SU-DHL-6 (cell line): ENCODE measurements around the gene NTMT1.

ENCODE experiments used
- H2AFZ ChIP-seq: fragments of 200-600 bp; sonication (generic); 2 replicates; pipeline ENCODE4 v1.6.1; 2014; ENCODE audit warnings: low read depth, mild to moderate bottlenecking, moderate library complexity, mixed read lengths, antibody characterized with exemption, low read length; ENCODE audit not compliant: severe bottlenecking
- H3F3A ChIP-seq: fragments of 200-600 bp; shearing (Covaris generic); 2 replicates; pipeline ENCODE4 v1.6.0; 2016; ENCODE audit warnings: antibody characterized with exemption, mild to moderate bottlenecking; ENCODE audit not compliant: insufficient read depth
- H3K27ac ChIP-seq: fragments of 200-600 bp; sonication (generic); 2 replicates; pipeline ENCODE4 v1.5.1; 2016; ENCODE audit warnings: low read depth, mild to moderate bottlenecking, low read length, moderate library complexity, mixed read lengths
- H3K27me3 ChIP-seq: fragments of 200-600 bp; sonication (generic), shearing (Covaris generic); 2 replicates; pipeline ENCODE4 v1.6.0; 2014; ENCODE audit warnings: mild to moderate bottlenecking, low read length
- H3K36me3 ChIP-seq: fragments of 200-600 bp; sonication (generic); 2 replicates; pipeline ENCODE4 v1.6.1; 2014; ENCODE audit warnings: mild to moderate bottlenecking, low read length, mixed read lengths
- H3K4me2 ChIP-seq: fragments of 300-600, 200-600 bp; shearing (Covaris generic), sonication (generic); 2 replicates; pipeline ENCODE4 v1.6.0; 2014; ENCODE audit warnings: low read length, low read depth, mild to moderate bottlenecking; ENCODE audit not compliant: poor library complexity, severe bottlenecking
- H3K4me3 ChIP-seq: fragments of 200-600 bp; sonication (generic); 2 replicates; pipeline ENCODE4 v1.5.1; 2014; ENCODE audit warnings: antibody characterized with exemption, low read length, mild to moderate bottlenecking, mixed read lengths; ENCODE audit not compliant: insufficient read depth, poor library complexity, severe bottlenecking
- H3K79me2 ChIP-seq: fragments of 200-600 bp; sonication (generic); 2 replicates; pipeline ENCODE4 v1.6.1; 2014; ENCODE audit warnings: mild to moderate bottlenecking, low read length, moderate library complexity; ENCODE audit not compliant: insufficient read depth
- H3K9ac ChIP-seq: fragments of 200-600 bp; sonication (generic); 2 replicates; pipeline ENCODE4 v1.7.0; 2014; ENCODE audit warnings: mild to moderate bottlenecking, low read length
- H3K9me2 ChIP-seq: fragments of 200-600 bp; sonication (generic); replicated peaks from 2 replicates; pipeline ENCODE4 v1.6.1; 2014; ENCODE audit warnings: low read length; ENCODE audit not compliant: insufficient read depth
- H3K9me3 ChIP-seq: fragments of 200-600 bp; sonication (generic); 2 replicates; pipeline ENCODE4 v1.6.1; 2014; ENCODE audit warnings: low read length, mixed read lengths; ENCODE audit not compliant: insufficient read depth
- H4K20me1 ChIP-seq: fragments of 200-600 bp; sonication (generic); 2 replicates; pipeline ENCODE4 v1.6.1; 2014; ENCODE audit warnings: low read depth, mild to moderate bottlenecking, antibody characterized with exemption, low read length, moderate library complexity, mixed read lengths
- CTCF ChIP-seq: fragments of 200-600 bp; sonication (generic); IDR thresholded peaks from one replicate; pipeline ENCODE4 v1.5.1; 2017; ENCODE audit warnings: antibody characterized with exemption, mild to moderate bottlenecking, low read length, moderate library complexity; ENCODE audit not compliant: insufficient read depth, poor library complexity, severe bottlenecking
- EZH2phosphoT487 ChIP-seq: fragments of 200-600 bp; sonication (generic), shearing (Covaris generic); conservative IDR thresholded peaks from 2 replicates; pipeline ENCODE4 v1.6.1; 2018; ENCODE audit warnings: mild to moderate bottlenecking, antibody characterized with exemption, low read length, moderate library complexity, mixed read lengths

The NTMT1 gene

GRCh38 chr9:129685220-129685932, 59.4 kb downstream of the NTMT1 start:
- Histone ChIP-seq H3K9me3 (no peaks in the 10 kb centered on the region), H3K9me2 (no peaks in the 10 kb centered on the region), H3K36me3 (no peaks in the 10 kb centered on the region), H3K4me3 (no peak overlapping the region), H4K20me1 (no peaks in the 10 kb centered on the region), H3K79me2 (no peaks in the 10 kb centered on the region), H3F3A (no peaks in the 10 kb centered on the region), H3K27ac (no peak overlapping the region), H2AFZ (no peak overlapping the region), H3K27me3 (no peaks in the 10 kb centered on the region), H3K9ac (no peak overlapping the region), H3K4me2 (no peak overlapping the region)
- TF ChIP-seq CTCF (no peak), EZH2phosphoT487 (no peak)
